WTC11 (cell line): ENCODE results near the gene PDZRN3. TPM values are rescaled to one million over a fixed set of nuclear protein-coding genes. Genes with fewer than 3 reads are reported as not detected.
A peak's percentile ranks its signal among the peaks of the same experiment; 100 is the strongest.

Experiments used
- ATAC-seq: fragments of 200-7000 bp; cut with Tn5 transposase; 2 replicates; pipeline ENCODE4 v1.10.0; 2021; ENCODE audit warnings: mild to moderate bottlenecking, moderate library complexity
- CTCF ChIA-PET: fragments of 300-600 bp; sonication (Branson Sonifier 250); formaldehyde crosslinking; loops from one replicate; lab custom pipeline; 2021; ENCODE audit warnings: antibody characterized with exemption; lab: Charles Lee
- POLR2A ChIA-PET: fragments of 350-600 bp; sonication (Branson Sonifier 250); formaldehyde crosslinking; loops from one replicate; lab custom pipeline; 2021; ENCODE audit warnings: antibody characterized with exemption; lab: Charles Lee
- DNase-seq: peaks from one replicate; pipeline ENCODE4 v3.0.0; 2021; ENCODE audit warnings: low spot score
- H3K27ac Mint-ChIP-seq: 2 replicates; pipeline ENCODE4 v1.8.0; 2021; ENCODE audit warnings: mixed read lengths
- H3K27me3 Mint-ChIP-seq: 2 replicates; pipeline ENCODE4 v1.8.0; 2021; ENCODE audit warnings: low read depth, mild to moderate bottlenecking, moderate library complexity, mixed read lengths
- H3K36me3 Mint-ChIP-seq: 2 replicates; pipeline ENCODE4 v1.8.0; 2021; ENCODE audit warnings: mixed read lengths
- H3K4me1 Mint-ChIP-seq: 2 replicates; pipeline ENCODE4 v1.8.0; 2022; ENCODE audit warnings: mixed read lengths
- H3K4me3 Mint-ChIP-seq: 2 replicates; pipeline ENCODE4 v1.8.0; 2021; ENCODE audit warnings: mild to moderate bottlenecking, moderate library complexity, mixed read lengths
- H3K9me3 Mint-ChIP-seq: 2 replicates; pipeline ENCODE4 v1.8.0; 2021; ENCODE audit warnings: mixed read lengths
- CREB1 ChIP-seq: sonication (generic); formaldehyde crosslinking; IDR thresholded peaks from 2 replicates; pipeline ENCODE4 v1.8.0; 2023; ENCODE audit warnings: mild to moderate bottlenecking, missing genetic modification reagents
- CREM ChIP-seq: sonication (generic); formaldehyde crosslinking; IDR thresholded peaks from 2 replicates; pipeline ENCODE4 v1.8.1; 2022; ENCODE audit warnings: mild to moderate bottlenecking, missing genetic modification reagents, moderate library complexity
- CTCF ChIP-seq: fragments of 200-600 bp; IDR thresholded peaks from 2 replicates; pipeline ENCODE4 v1.8.0; 2022; ENCODE audit warnings: antibody characterized with exemption
- E2F5 ChIP-seq: sonication (generic); formaldehyde crosslinking; IDR thresholded peaks from 2 replicates; pipeline ENCODE4 v1.8.1; 2022; ENCODE audit warnings: mild to moderate bottlenecking, moderate library complexity, missing genetic modification reagents
- GABPB1 ChIP-seq: sonication (generic); formaldehyde crosslinking; IDR thresholded peaks from 2 replicates; pipeline ENCODE4 v1.8.1; 2023; ENCODE audit warnings: mild to moderate bottlenecking, missing genetic modification reagents
- GTF2I ChIP-seq: fragments of 250-450 bp; sonication (Bioruptor Pico); conservative IDR thresholded peaks from 2 replicates; pipeline ENCODE4 v1.4.0; 2021; ENCODE audit warnings: mild to moderate bottlenecking
- KAT7 ChIP-seq: sonication (generic); formaldehyde crosslinking; IDR thresholded peaks from 2 replicates; pipeline ENCODE4 v1.8.1; 2023; ENCODE audit warnings: missing genetic modification reagents, mild to moderate bottlenecking, borderline replicate concordance
- MLX ChIP-seq: sonication (generic); formaldehyde crosslinking; IDR thresholded peaks from 2 replicates; pipeline ENCODE4 v1.8.1; 2023; ENCODE audit warnings: mild to moderate bottlenecking, missing genetic modification reagents, moderate library complexity
- MYBL2 ChIP-seq: sonication (generic); formaldehyde crosslinking; IDR thresholded peaks from 2 replicates; pipeline ENCODE4 v1.8.1; 2023; ENCODE audit warnings: mild to moderate bottlenecking, moderate library complexity, missing genetic modification reagents
- STAT6 ChIP-seq: sonication (generic); formaldehyde crosslinking; conservative IDR thresholded peaks from 2 replicates; pipeline ENCODE4 v1.8.1; 2023; ENCODE audit warnings: mild to moderate bottlenecking, low read depth, missing genetic modification reagents, moderate library complexity
- TCF7 ChIP-seq: sonication (generic); formaldehyde crosslinking; IDR thresholded peaks from 2 replicates; pipeline ENCODE4 v1.8.0; 2022; ENCODE audit warnings: mild to moderate bottlenecking, low read depth, missing genetic modification reagents, moderate library complexity
- ZBTB21 ChIP-seq: sonication (generic); formaldehyde crosslinking; IDR thresholded peaks from 2 replicates; pipeline ENCODE4 v1.8.1; 2023; ENCODE audit warnings: mild to moderate bottlenecking, missing genetic modification reagents, borderline replicate concordance
- ZMAT4 ChIP-seq: fragments of 250-450 bp; sonication (Bioruptor Pico); IDR thresholded peaks from 2 replicates; pipeline ENCODE4 v1.9.0; 2021; ENCODE audit warnings: mild to moderate bottlenecking
- total RNA-seq: library from RNA; stranded (reverse); gene quantifications from 3 replicates; pipeline ENCODE4 v1.2.3, GENCODE V29; 2021
- TF ChIP-seq, protein P1 (sequence below): sonication (generic); formaldehyde crosslinking; IDR thresholded peaks from 2 replicates; pipeline ENCODE4 v1.8.1; 2022; ENCODE audit warnings: missing genetic modification reagents, borderline replicate concordance
- TF ChIP-seq, protein P2 (sequence below): sonication (generic); formaldehyde crosslinking; IDR thresholded peaks from 2 replicates; pipeline ENCODE4 v1.8.0; 2022; ENCODE audit warnings: mild to moderate bottlenecking, missing genetic modification reagents
- TF ChIP-seq, protein P3 (sequence below): sonication (generic); formaldehyde crosslinking; IDR thresholded peaks from 2 replicates; pipeline ENCODE4 v1.8.1; 2023; ENCODE audit warnings: mild to moderate bottlenecking, missing genetic modification reagents
- TF ChIP-seq, protein P4 (sequence below): sonication (generic); formaldehyde crosslinking; IDR thresholded peaks from 2 replicates; pipeline ENCODE4 v1.8.1; 2023; ENCODE audit warnings: mild to moderate bottlenecking, moderate library complexity, missing genetic modification reagents

PDZRN3 gene
- total RNA-seq, 1 experiment from 2014 or later = 9.5 TPM

GRCh38 chr3:73509066-73509465 lies 115.7 kb downstream of the PDZRN3 start (continued):
- TF ChIP-seq, protein P1, sequence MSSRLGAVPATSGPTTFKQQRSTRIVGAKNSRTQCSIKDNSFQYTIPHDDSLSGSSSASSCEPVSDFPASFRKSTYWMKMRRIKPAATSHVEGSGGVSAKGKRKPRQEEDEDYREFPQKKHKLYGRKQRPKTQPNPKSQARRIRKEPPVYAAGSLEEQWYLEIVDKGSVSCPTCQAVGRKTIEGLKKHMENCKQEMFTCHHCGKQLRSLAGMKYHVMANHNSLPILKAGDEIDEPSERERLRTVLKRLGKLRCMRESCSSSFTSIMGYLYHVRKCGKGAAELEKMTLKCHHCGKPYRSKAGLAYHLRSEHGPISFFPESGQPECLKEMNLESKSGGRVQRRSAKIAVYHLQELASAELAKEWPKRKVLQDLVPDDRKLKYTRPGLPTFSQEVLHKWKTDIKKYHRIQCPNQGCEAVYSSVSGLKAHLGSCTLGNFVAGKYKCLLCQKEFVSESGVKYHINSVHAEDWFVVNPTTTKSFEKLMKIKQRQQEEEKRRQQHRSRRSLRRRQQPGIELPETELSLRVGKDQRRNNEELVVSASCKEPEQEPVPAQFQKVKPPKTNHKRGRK (CRISPR knock-in tag) = no peak
- no peak for TF ChIP-seq ZMAT4 (CRISPR knock-in tag)

- peak; percentile 70 for ATAC-seq
- Mint-ChIP-seq H3K9me3 (no peaks in the 10 kb centered on the region), H3K27me3 (peaks cover 28% of the 10 kb centered on the region), H3K27ac (no peak overlapping the region), H3K4me1 (peaks cover 47% of the 10 kb centered on the region)
- CTCF ChIA-PET = interaction anchor here (0.5 to 2.1 kb wide), 59 partner anchors 8 to 584 kb away, joined by 3 to 29 read pairs (median 3); partner anchors contain the start of gene PDZRN3
- TF ChIP-seq, protein P2, sequence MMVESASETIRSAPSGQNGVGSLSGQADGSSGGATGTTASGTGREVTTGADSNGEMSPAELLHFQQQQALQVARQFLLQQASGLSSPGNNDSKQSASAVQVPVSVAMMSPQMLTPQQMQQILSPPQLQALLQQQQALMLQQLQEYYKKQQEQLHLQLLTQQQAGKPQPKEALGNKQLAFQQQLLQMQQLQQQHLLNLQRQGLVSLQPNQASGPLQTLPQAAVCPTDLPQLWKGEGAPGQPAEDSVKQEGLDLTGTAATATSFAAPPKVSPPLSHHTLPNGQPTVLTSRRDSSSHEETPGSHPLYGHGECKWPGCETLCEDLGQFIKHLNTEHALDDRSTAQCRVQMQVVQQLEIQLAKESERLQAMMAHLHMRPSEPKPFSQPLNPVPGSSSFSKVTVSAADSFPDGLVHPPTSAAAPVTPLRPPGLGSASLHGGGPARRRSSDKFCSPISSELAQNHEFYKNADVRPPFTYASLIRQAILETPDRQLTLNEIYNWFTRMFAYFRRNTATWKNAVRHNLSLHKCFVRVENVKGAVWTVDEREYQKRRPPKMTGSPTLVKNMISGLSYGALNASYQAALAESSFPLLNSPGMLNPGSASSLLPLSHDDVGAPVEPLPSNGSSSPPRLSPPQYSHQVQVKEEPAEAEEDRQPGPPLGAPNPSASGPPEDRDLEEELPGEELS (CRISPR knock-in tag) = no peak
- TF ChIP-seq, protein P3, sequence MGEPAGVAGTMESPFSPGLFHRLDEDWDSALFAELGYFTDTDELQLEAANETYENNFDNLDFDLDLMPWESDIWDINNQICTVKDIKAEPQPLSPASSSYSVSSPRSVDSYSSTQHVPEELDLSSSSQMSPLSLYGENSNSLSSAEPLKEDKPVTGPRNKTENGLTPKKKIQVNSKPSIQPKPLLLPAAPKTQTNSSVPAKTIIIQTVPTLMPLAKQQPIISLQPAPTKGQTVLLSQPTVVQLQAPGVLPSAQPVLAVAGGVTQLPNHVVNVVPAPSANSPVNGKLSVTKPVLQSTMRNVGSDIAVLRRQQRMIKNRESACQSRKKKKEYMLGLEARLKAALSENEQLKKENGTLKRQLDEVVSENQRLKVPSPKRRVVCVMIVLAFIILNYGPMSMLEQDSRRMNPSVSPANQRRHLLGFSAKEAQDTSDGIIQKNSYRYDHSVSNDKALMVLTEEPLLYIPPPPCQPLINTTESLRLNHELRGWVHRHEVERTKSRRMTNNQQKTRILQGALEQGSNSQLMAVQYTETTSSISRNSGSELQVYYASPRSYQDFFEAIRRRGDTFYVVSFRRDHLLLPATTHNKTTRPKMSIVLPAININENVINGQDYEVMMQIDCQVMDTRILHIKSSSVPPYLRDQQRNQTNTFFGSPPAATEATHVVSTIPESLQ (CRISPR knock-in tag) = no peak
- TF ChIP-seq MYBL2 (no peak), TCF7 (CRISPR knock-in tag) (no peak), CTCF (peak; percentile 77), CREM (CRISPR knock-in tag) (no peak), KAT7 (CRISPR knock-in tag) (no peak), MLX (CRISPR knock-in tag) (no peak)
- TF ChIP-seq, all 79 proteins: peak for 1
- POLR2A ChIA-PET = interaction anchor here (0.7 kb wide), 1 partner anchor 594 kb away, joined by 3 read pairs; no protein-coding TSS in a partner anchor
- no peaks in the 10 kb centered on the region for H3K36me3 Mint-ChIP-seq
- peak; percentile 54 for DNase-seq
- no peak overlapping the region for H3K4me3 Mint-ChIP-seq
Measured at GRCh38 chr3:73508330-73508954, 116.3 kb downstream of the PDZRN3 start.

DNA sequence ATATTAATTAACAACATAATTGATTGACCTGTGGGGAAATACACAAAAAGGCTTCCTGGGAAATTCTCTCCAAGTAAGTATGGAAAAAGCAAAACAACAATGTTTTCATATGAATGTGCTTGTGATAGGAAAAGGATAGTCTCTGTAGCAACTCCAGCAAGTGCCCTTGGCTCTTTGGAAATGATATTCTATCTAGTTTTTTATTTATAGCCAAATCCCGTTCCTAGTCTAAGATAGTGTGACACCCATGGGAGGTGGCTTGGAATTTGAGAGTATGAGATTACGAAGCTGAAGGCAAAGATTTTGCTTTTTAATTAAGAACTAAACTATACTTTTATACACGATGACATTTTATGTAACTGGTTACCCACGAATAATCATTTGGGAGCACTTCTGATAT lies 119.9 kb downstream of the PDZRN3 start:
- no peak overlapping the region for H3K27ac Mint-ChIP-seq
- H3K9me3 Mint-ChIP-seq = no peaks in the 10 kb centered on the region
- POLR2A ChIA-PET = no interaction called here
- DNase-seq (no peak), ATAC-seq (no peak)
- peaks cover 24% of the 10 kb centered on the region for H3K4me1 Mint-ChIP-seq
- CTCF ChIA-PET = no interaction called here
- no peaks in the 10 kb centered on the region for H3K36me3 Mint-ChIP-seq
- no peaks in the 10 kb centered on the region for H3K27me3 Mint-ChIP-seq
- no peak overlapping the region for H3K4me3 Mint-ChIP-seq
- TF ChIP-seq GABPB1 (no peak), CREB1 (CRISPR knock-in tag) (no peak), STAT6 (CRISPR knock-in tag) (no peak), E2F5 (CRISPR knock-in tag) (no peak), ZBTB21 (CRISPR knock-in tag) (no peak), GTF2I (no peak)
- TF ChIP-seq, protein P4, sequence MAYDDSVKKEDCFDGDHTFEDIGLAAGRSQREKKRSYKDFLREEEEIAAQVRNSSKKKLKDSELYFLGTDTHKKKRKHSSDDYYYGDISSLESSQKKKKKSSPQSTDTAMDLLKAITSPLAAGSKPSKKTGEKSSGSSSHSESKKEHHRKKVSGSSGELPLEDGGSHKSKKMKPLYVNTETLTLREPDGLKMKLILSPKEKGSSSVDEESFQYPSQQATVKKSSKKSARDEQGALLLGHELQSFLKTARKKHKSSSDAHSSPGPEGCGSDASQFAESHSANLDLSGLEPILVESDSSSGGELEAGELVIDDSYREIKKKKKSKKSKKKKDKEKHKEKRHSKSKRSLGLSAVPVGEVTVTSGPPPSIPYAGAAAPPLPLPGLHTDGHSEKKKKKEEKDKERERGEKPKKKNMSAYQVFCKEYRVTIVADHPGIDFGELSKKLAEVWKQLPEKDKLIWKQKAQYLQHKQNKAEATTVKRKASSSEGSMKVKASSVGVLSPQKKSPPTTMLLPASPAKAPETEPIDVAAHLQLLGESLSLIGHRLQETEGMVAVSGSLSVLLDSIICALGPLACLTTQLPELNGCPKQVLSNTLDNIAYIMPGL (CRISPR knock-in tag) = no peak
